Uterus (tissue), 2 donors: ENCODE results near the gene METAP1D.

Experiments used
- CTCF ChIP-seq, 4 experiments: fragments of 200-600 bp in 2 of 4; fragments of 450-650 bp in 2 of 4; sonication (generic) in 2 of 4; IDR thresholded peaks; one replicate each; pipeline ENCODE4 v1.5.1; 2016 to 2019; ENCODE audit warnings: antibody characterized with exemption in 4 of 4, mild to moderate bottlenecking in 2 of 4, moderate library complexity in 1 of 4
- POLR2A ChIP-seq, 2 donors: fragments of 450-650 bp; IDR thresholded peaks; one replicate each; pipeline ENCODE4 v1.6.1; 2016; ENCODE audit warnings: antibody characterized with exemption in 2 of 2, mild to moderate bottlenecking in 1 of 2, moderate library complexity in 1 of 2

GRCh38 chr2:172065111-172065510, 65.4 kb downstream of the METAP1D start:
- no peak for TF ChIP-seq CTCF (IDR thresholded peaks at IDR 0.05)
- no peak for TF ChIP-seq POLR2A (IDR thresholded peaks at IDR 0.05)
